Calu3 (cell line): ENCODE measurements around the gene NOL4L. TPM values are rescaled to one million over a fixed set of nuclear protein-coding genes. Genes with fewer than 3 reads are reported as not detected.

ENCODE experiments used
- BruUV-seq: library from RNA; stranded (reverse); fragments of 400-500 nt; replicated peaks from 2 replicates; lab custom pipeline; 2021; lab: Mats Ljungman, UMichigan
- CTCF ChIA-PET: fragments of 300-600 bp; sonication (Branson Sonifier 250); formaldehyde crosslinking; loops from one replicate; lab custom pipeline; 2022; ENCODE audit warnings: antibody characterized with exemption; lab: Charles Lee
- DNase-seq: peaks from one replicate; pipeline ENCODE4 v3.0.0; 2022
- H3K27ac Mint-ChIP-seq: one replicate; pipeline ENCODE4 v1.8.0; 2022; ENCODE audit warnings: mixed read lengths; ENCODE audit not compliant: unreplicated experiment
- H3K27me3 Mint-ChIP-seq: one replicate; pipeline ENCODE4 v1.8.0; 2022; ENCODE audit warnings: mixed read lengths; ENCODE audit not compliant: unreplicated experiment
- H3K36me3 Mint-ChIP-seq: one replicate; pipeline ENCODE4 v1.8.0; 2022; ENCODE audit warnings: mild to moderate bottlenecking, moderate library complexity, mixed read lengths; ENCODE audit not compliant: insufficient read depth, unreplicated experiment
- H3K4me1 Mint-ChIP-seq: one replicate; pipeline ENCODE4 v1.8.0; 2022; ENCODE audit warnings: mild to moderate bottlenecking, low read depth, mixed read lengths; ENCODE audit not compliant: unreplicated experiment
- H3K4me3 Mint-ChIP-seq: one replicate; pipeline ENCODE4 v1.8.0; 2022; ENCODE audit warnings: mild to moderate bottlenecking, low read depth, moderate library complexity, mixed read lengths; ENCODE audit not compliant: unreplicated experiment
- H3K9me3 Mint-ChIP-seq: one replicate; pipeline ENCODE4 v1.8.0; 2022; ENCODE audit warnings: low read depth, mixed read lengths; ENCODE audit not compliant: unreplicated experiment
- CTCF ChIP-seq: fragments of 200-600 bp; IDR thresholded peaks from one replicate; pipeline ENCODE4 v1.8.0; 2022; ENCODE audit warnings: antibody characterized with exemption; ENCODE audit not compliant: unreplicated experiment
- intact Hi-C: fragments of 100-400 bp; cut with micrococcal nuclease; formaldehyde crosslinking; loops from one replicate; pipeline ENCODE4 v1.10.0; 2022; ENCODE audit not compliant: unreplicated experiment
- total RNA-seq: library from RNA; stranded (reverse); gene quantifications from 2 replicates; pipeline ENCODE4 v1.2.3, GENCODE V29; 2022

Gene NOL4L
- total RNA-seq, 1 experiment from 2014 or later: 46.9 TPM

GRCh38 chr20:32509639-32510066 is 75.5 kb downstream of the NOL4L start:
- no peak for TF ChIP-seq CTCF
- intact Hi-C loops: no loop called here
- Mint-ChIP-seq H3K4me1 (peaks cover 10% of the 10 kb centered on the region), H3K9me3 (no peaks in the 10 kb centered on the region), H3K36me3 (no peaks in the 10 kb centered on the region), H3K27ac (no peak overlapping the region), H3K4me3 (no peak overlapping the region), H3K27me3 (peaks cover 55% of the 10 kb centered on the region)
- no TSS peak for BruUV-seq
- CTCF ChIA-PET: interaction anchor here (0.6 to 0.7 kb wide), 2 partner anchors 28 to 116 kb away, joined by 5 to 8 read pairs; no protein-coding TSS in a partner anchor
- no peak for DNase-seq

- CTCF ChIA-PET: interaction anchor here (0.6 to 1.2 kb wide), 3 partner anchors 78 to 288 kb away, joined by 3 to 8 read pairs (median 5); no protein-coding TSS in a partner anchor
- intact Hi-C loops: no loop called here
- no TSS peak for BruUV-seq
Observed at GRCh38 chr20:32508775-32509119, 76.4 kb downstream of the NOL4L start.

GRCh38 chr20:32507998-32508774 is 76.9 kb downstream of the NOL4L start:
- CTCF ChIA-PET: interaction anchor here (0.6 to 1.2 kb wide), 3 partner anchors 79 to 112 kb away, joined by 3 read pairs; no protein-coding TSS in a partner anchor
- no peak for DNase-seq
- H3K27me3 Mint-ChIP-seq: peaks cover 40% of the 10 kb centered on the region

More at GRCh38 chr20:32508775-32509119, 76.4 kb downstream of the NOL4L start:
- DNase-seq: no peak
- peaks cover 10% of the 10 kb centered on the region for H3K4me1 Mint-ChIP-seq
- H3K4me3 Mint-ChIP-seq: no peak overlapping the region
- no peaks in the 10 kb centered on the region for H3K36me3 Mint-ChIP-seq
- H3K27me3 Mint-ChIP-seq: peaks cover 46% of the 10 kb centered on the region
- TF ChIP-seq CTCF: no peak
- no peaks in the 10 kb centered on the region for H3K9me3 Mint-ChIP-seq
- no peak overlapping the region for H3K27ac Mint-ChIP-seq

DNA sequence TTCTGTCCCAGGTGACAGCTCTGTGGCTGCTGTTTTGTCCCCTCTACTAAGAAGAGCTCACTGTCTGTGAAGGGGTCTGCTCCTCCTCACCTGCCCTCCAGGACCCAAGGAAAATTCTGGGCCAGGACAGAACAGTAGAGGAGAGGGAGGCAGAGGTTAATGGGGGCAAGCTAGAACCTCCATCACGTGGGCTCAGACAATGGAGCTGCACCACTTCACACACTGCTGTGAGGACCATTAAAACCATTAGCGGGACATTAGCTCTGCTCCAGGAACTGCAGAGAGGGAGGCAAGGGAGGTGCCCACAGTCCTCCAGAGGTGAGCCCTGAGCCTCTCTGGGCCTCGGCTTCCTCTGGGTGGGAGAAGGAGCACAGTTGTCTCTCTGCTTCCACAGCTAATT is 78.4 kb downstream of the NOL4L start:
- Mint-ChIP-seq H3K36me3 (no peaks in the 10 kb centered on the region), H3K27ac (no peak overlapping the region), H3K4me3 (no peak overlapping the region), H3K27me3 (peaks cover 26% of the 10 kb centered on the region), H3K4me1 (peaks cover 10% of the 10 kb centered on the region), H3K9me3 (no peaks in the 10 kb centered on the region)
- no peak for DNase-seq
- intact Hi-C loops: no loop called here
- no peak for TF ChIP-seq CTCF
- BruUV-seq: no TSS peak
- CTCF ChIA-PET: interaction anchor here (0.6 to 0.8 kb wide), 2 partner anchors 160 to 1421 kb away, joined by 3 read pairs; no protein-coding TSS in a partner anchor

More at GRCh38 chr20:32507998-32508774, 76.9 kb downstream of the NOL4L start:
- no peak overlapping the region for H3K27ac Mint-ChIP-seq
- peaks cover 10% of the 10 kb centered on the region for H3K4me1 Mint-ChIP-seq
- no peak overlapping the region for H3K4me3 Mint-ChIP-seq
- no peaks in the 10 kb centered on the region for H3K9me3 Mint-ChIP-seq
- H3K36me3 Mint-ChIP-seq: no peaks in the 10 kb centered on the region
- no TSS peak for BruUV-seq
- TF ChIP-seq CTCF: no peak
- intact Hi-C loops: no loop called here
